A549 treated with DMSO at 1 μM for 4 hours (cell line): ENCODE measurements around the gene OR4A15. TPM values are rescaled to one million over a fixed set of nuclear protein-coding genes. Genes with fewer than 3 reads are reported as not detected.

ENCODE experiments used
- total RNA-seq: library from RNA; stranded (reverse); fragments of 200-300 nt; extraction: Qiagen RNA extraction; gene quantifications from 5 replicates; pipeline ENCODE4 v1.2.3, GENCODE V29; 2022; ENCODE audit warnings: low read depth

OR4A15 gene
- total RNA-seq = not detected in 5 replicates

DNA sequence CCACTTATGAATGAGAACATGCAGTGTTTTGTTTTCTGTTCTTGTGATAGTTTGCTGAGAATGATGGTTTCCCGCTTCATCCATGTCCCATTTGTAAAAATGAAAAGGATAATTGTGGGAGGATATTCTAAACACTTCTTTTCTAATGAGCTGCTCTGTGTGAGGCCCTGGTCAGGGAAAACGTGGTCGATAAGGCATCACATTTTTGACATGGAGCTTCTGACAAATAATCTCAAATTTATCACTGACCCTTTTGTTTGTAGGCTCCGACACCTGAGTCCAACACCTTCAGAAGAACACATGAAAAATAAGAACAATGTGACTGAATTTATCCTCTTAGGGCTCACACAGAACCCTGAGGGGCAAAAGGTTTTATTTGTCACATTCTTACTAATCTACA is at the start of gene OR4A15:
Gene OR4A15, plus strand, starts transcription at position 301 of the 400 bp plus-strand sequence. Its CDS starts 0 bp downstream, at position 301.

DNA sequence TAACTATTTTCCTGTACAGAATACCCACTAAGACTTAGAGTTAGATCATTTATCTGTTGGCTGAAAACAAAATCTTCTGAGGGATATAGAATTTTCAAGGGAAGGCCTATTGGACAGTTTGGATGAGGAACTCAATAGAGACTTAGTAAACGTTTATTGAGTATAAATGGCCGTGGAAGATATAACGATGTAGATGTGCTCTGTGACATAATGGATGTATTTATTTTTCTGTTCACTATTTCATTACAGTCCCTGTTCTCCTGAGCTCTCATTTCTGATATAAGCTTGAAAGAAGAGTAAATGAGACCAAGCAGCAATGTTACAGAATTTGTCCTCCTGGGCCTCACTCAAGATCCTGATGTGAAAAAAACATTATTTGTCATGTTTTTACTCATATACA is 24.9 kb upstream of the OR4A15 start, which contains the start of gene OR4A16:
Gene OR4A16, plus strand, starts transcription at position 301 of the 400 bp plus-strand sequence. Its CDS starts 0 bp downstream, at position 301.

Other genes with a start within 250 kb of the OR4A15 start
- not detected in 5 replicates for gene TRIM48, start 105.8 kb upstream of the OR4A15 start, total RNA-seq
- gene OR4A16, start 24.8 kb upstream of the OR4A15 start, total RNA-seq = not detected in 5 replicates
- gene OR4C15, start 186.5 kb downstream of the OR4A15 start, total RNA-seq = not detected in 5 replicates
- gene OR4C16, start 204.2 kb downstream of the OR4A15 start, total RNA-seq = not detected in 5 replicates
- gene OR4C11, start 239.7 kb downstream of the OR4A15 start, total RNA-seq = not detected in 5 replicates